Medulla oblongata (tissue), 1 donor: ENCODE results near the gene FARP1.

Source experiments
- DNase-seq: peaks from one replicate; pipeline ENCODE4 v3.0.0-alpha.2; 2015; ENCODE audit errors: extremely low spot score

FARP1 gene

GRCh38 chr13:98200211-98200878 is 57.5 kb downstream of the FARP1 start:
- DNase-seq: no peak

GRCh38 chr13:98201189-98201588 is 58.3 kb downstream of the FARP1 start:
- DNase-seq: no peak

- DNase-seq: no peak
These were observed 59.1 kb downstream of the FARP1 start for GRCh38 chr13:98201984-98202383.

- DNase-seq: no peak
These were observed 60.9 kb downstream of the FARP1 start for GRCh38 chr13:98203646-98204326.

- no peak for DNase-seq
These were observed 61.7 kb downstream of the FARP1 start for GRCh38 chr13:98204546-98204945.

- DNase-seq: no peak
These were observed 64.1 kb downstream of the FARP1 start for GRCh38 chr13:98206946-98207345.

GRCh38 chr13:98207416-98207815 is 64.5 kb downstream of the FARP1 start:
- no peak for DNase-seq

- no peak for DNase-seq
These were observed 65.7 kb downstream of the FARP1 start for GRCh38 chr13:98208606-98209005.

GRCh38 chr13:98212763-98213162 is 69.9 kb downstream of the FARP1 start:
- DNase-seq: no peak

GRCh38 chr13:98213354-98213753 is 70.5 kb downstream of the FARP1 start:
- no peak for DNase-seq

GRCh38 chr13:98214008-98214643 is 71.2 kb downstream of the FARP1 start:
- DNase-seq: no peak

- no peak for DNase-seq
These were observed 71.8 kb downstream of the FARP1 start for GRCh38 chr13:98214707-98215106.

- DNase-seq: no peak
These were observed 72.6 kb downstream of the FARP1 start for GRCh38 chr13:98215508-98215907.

GRCh38 chr13:98216135-98216565 is 73.3 kb downstream of the FARP1 start:
- DNase-seq: peak; percentile 60

- no peak for DNase-seq
These were observed 73.9 kb downstream of the FARP1 start for GRCh38 chr13:98216711-98217285.

GRCh38 chr13:98217597-98217996 is 74.7 kb downstream of the FARP1 start:
- no peak for DNase-seq

GRCh38 chr13:98219685-98220084 is 76.8 kb downstream of the FARP1 start:
- DNase-seq: no peak

GRCh38 chr13:98220271-98220791 is 77.4 kb downstream of the FARP1 start:
- DNase-seq: no peak

GRCh38 chr13:98221234-98221633 is 78.3 kb downstream of the FARP1 start:
- DNase-seq: peak; percentile 33

- DNase-seq: no peak
These were observed 79.2 kb downstream of the FARP1 start for GRCh38 chr13:98222081-98222554.

- no peak for DNase-seq
These were observed 79.9 kb downstream of the FARP1 start for GRCh38 chr13:98222816-98223215.

GRCh38 chr13:98223741-98224140 is 80.8 kb downstream of the FARP1 start:
- no peak for DNase-seq
